Activated CD4-positive, alpha-beta T cell treated with anti-CD3 and anti-CD28 coated beads for 36 hours (primary cell): Measurements from ENCODE around the gene ABCF3. TPM values are rescaled to one million over a fixed set of nuclear protein-coding genes. Genes with fewer than 3 reads are reported as not detected.

ENCODE experiments used
- ATAC-seq: fragments of 200-7000 bp; cut with Tn5 transposase; one replicate; pipeline ENCODE4 v1.10.0; 2021; ENCODE audit warnings: mild to moderate bottlenecking, moderate library complexity
- CTCF ChIA-PET: fragments of 350-600 bp; sonication (Branson Sonifier 250); formaldehyde crosslinking; loops from one replicate; lab custom pipeline; 2021; ENCODE audit warnings: antibody characterized with exemption; lab: Charles Lee
- POLR2A ChIA-PET: fragments of 350-600 bp; sonication (Branson Sonifier 250); formaldehyde crosslinking; loops from one replicate; lab custom pipeline; 2021; ENCODE audit warnings: antibody characterized with exemption, inconsistent platforms; lab: Charles Lee
- DNase-seq: peaks from one replicate; pipeline ENCODE4 v3.0.0-alpha.2; 2020
- H3K27ac Mint-ChIP-seq: one replicate; pipeline ENCODE4 v1.8.0; 2021; ENCODE audit warnings: mixed read lengths
- H3K27me3 Mint-ChIP-seq: one replicate; pipeline ENCODE4 v1.8.0; 2021; ENCODE audit warnings: mixed read lengths
- H3K36me3 Mint-ChIP-seq: one replicate; pipeline ENCODE4 v1.8.0; 2021; ENCODE audit warnings: low read depth, mixed read lengths
- H3K4me1 Mint-ChIP-seq: one replicate; pipeline ENCODE4 v1.8.0; 2021; ENCODE audit warnings: mixed read lengths
- H3K4me3 Mint-ChIP-seq: one replicate; pipeline ENCODE4 v1.8.0; 2021; ENCODE audit warnings: mild to moderate bottlenecking, moderate library complexity, mixed read lengths
- H3K9me3 Mint-ChIP-seq: one replicate; pipeline ENCODE4 v1.8.0; 2021; ENCODE audit warnings: low read depth, mixed read lengths
- intact Hi-C, 2 experiments: fragments of 100-400 bp; cut with DNase I in 1 of 2; cut with micrococcal nuclease in 1 of 2; formaldehyde crosslinking; loops; one replicate each; pipeline versions ENCODE4 v1.14.2 to v1.15.1; 2022 to 2024; cut with DNase I, micrococcal nuclease
- total RNA-seq, 2 experiments: library from RNA; stranded (reverse); gene quantifications; one replicate each; pipeline ENCODE4 v1.2.3, GENCODE V29; 2021

The ABCF3 gene
- total RNA-seq, 2 experiments from 2014 or later, result 58.2 to 66.2 TPM

- intact Hi-C loops, result no loop called here
- DNase-seq (no peak), ATAC-seq (no peak)
- H3K36me3 Mint-ChIP-seq, result peaks cover 30% of the 10 kb centered on the region
- H3K27ac Mint-ChIP-seq, result no peak overlapping the region
- H3K4me3 Mint-ChIP-seq, result no peak overlapping the region
- H3K4me1 Mint-ChIP-seq, result no peaks in the 10 kb centered on the region
- no peaks in the 10 kb centered on the region for H3K27me3 Mint-ChIP-seq
- CTCF ChIA-PET, result interaction anchor here (0.7 to 1.4 kb wide), 2 partner anchors 32 to 124 kb away, joined by 3 to 4 read pairs; partner anchors contain the start of gene EIF2B5
- POLR2A ChIA-PET, result no interaction called here
- no peaks in the 10 kb centered on the region for H3K9me3 Mint-ChIP-seq
Observed at GRCh38 chr3:184167786-184168185, 18.2 kb upstream of the ABCF3 start.

- Mint-ChIP-seq H3K9me3 (no peaks in the 10 kb centered on the region), H3K27me3 (no peaks in the 10 kb centered on the region), H3K4me1 (no peaks in the 10 kb centered on the region), H3K4me3 (no peak overlapping the region), H3K27ac (no peak overlapping the region), H3K36me3 (peaks cover 30% of the 10 kb centered on the region)
- DNase-seq (no peak), ATAC-seq (no peak)
- CTCF ChIA-PET, result interaction anchor here (0.7 to 1.4 kb wide), 2 partner anchors 33 to 123 kb away, joined by 3 to 4 read pairs; partner anchors contain the start of gene EIF2B5
- POLR2A ChIA-PET, result no interaction called here
- intact Hi-C loops, result no loop called here
Observed at GRCh38 chr3:184168363-184169120, 17.5 kb upstream of the ABCF3 start.

GRCh38 chr3:184169896-184170875, 15.8 kb upstream of the ABCF3 start:
- no peak overlapping the region for H3K4me3 Mint-ChIP-seq
- ATAC-seq (no peak), DNase-seq (no peak)
- intact Hi-C loops, result loop anchor here in 1 of 2 experiments (5.0 kb wide), 1 partner anchor 147 kb away; no protein-coding TSS in a partner anchor
- no peak overlapping the region for H3K27ac Mint-ChIP-seq
- CTCF ChIA-PET, result interaction anchor here (0.7 kb wide), 1 partner anchor 154 kb away, joined by 3 read pairs; no protein-coding TSS in a partner anchor
- H3K36me3 Mint-ChIP-seq, result peaks cover 24% of the 10 kb centered on the region
- POLR2A ChIA-PET, result interaction anchor here (1.0 kb wide), 1 partner anchor 15 kb away, joined by 3 read pairs; no protein-coding TSS in a partner anchor
- no peaks in the 10 kb centered on the region for H3K9me3 Mint-ChIP-seq
- H3K27me3 Mint-ChIP-seq, result no peaks in the 10 kb centered on the region
- peaks cover 4% of the 10 kb centered on the region for H3K4me1 Mint-ChIP-seq

- Mint-ChIP-seq H3K27me3 (no peaks in the 10 kb centered on the region), H3K36me3 (peaks cover 29% of the 10 kb centered on the region), H3K4me1 (peaks cover 15% of the 10 kb centered on the region), H3K9me3 (no peaks in the 10 kb centered on the region), H3K27ac (no peak overlapping the region), H3K4me3 (no peak overlapping the region)
- ATAC-seq, result no peak
- intact Hi-C loops, result loop anchor here in 1 of 2 experiments (5.0 kb wide), 1 partner anchor 146 kb away; no protein-coding TSS in a partner anchor
- ChIA-PET CTCF (interaction anchor here (1.0 to 1.1 kb wide), 2 partner anchors 19 to 34 kb away, joined by 4 read pairs; no protein-coding TSS in a partner anchor), POLR2A (no interaction called here)
- no peak for DNase-seq
Observed at GRCh38 chr3:184171562-184171961, 14.4 kb upstream of the ABCF3 start.

GRCh38 chr3:184172681-184173373, 13.2 kb upstream of the ABCF3 start:
- no peak overlapping the region for H3K27ac Mint-ChIP-seq
- H3K4me1 Mint-ChIP-seq, result peaks cover 23% of the 10 kb centered on the region
- intact Hi-C loops, result loop anchor here in 1 of 2 experiments (5.0 kb wide), 1 partner anchor 144 kb away; no protein-coding TSS in a partner anchor
- POLR2A ChIA-PET, result no interaction called here
- no peaks in the 10 kb centered on the region for H3K27me3 Mint-ChIP-seq
- no peak for DNase-seq
- ATAC-seq, result no peak
- no peaks in the 10 kb centered on the region for H3K9me3 Mint-ChIP-seq
- H3K36me3 Mint-ChIP-seq, result peaks cover 28% of the 10 kb centered on the region
- CTCF ChIA-PET, result interaction anchor here (0.7 to 2.6 kb wide), 8 partner anchors 15 to 155 kb away, joined by 3 to 7 read pairs (median 4); partner anchors contain the start of gene ABCC5
- H3K4me3 Mint-ChIP-seq, result no peak overlapping the region

- H3K4me1 Mint-ChIP-seq, result peaks cover 23% of the 10 kb centered on the region
- intact Hi-C loops, result loop anchor here in 1 of 2 experiments (5.0 kb wide), 1 partner anchor 144 kb away; no protein-coding TSS in a partner anchor
- ChIA-PET CTCF (interaction anchor here (0.7 to 2.6 kb wide), 7 partner anchors 15 to 155 kb away, joined by 3 to 7 read pairs (median 4); partner anchors contain the start of gene ABCC5), POLR2A (no interaction called here)
- H3K4me3 Mint-ChIP-seq, result no peak overlapping the region
- no peak for ATAC-seq
- H3K27ac Mint-ChIP-seq, result no peak overlapping the region
- DNase-seq, result no peak
- H3K27me3 Mint-ChIP-seq, result no peaks in the 10 kb centered on the region
- H3K36me3 Mint-ChIP-seq, result peaks cover 28% of the 10 kb centered on the region
- no peaks in the 10 kb centered on the region for H3K9me3 Mint-ChIP-seq
Observed at GRCh38 chr3:184173374-184173722, 12.7 kb upstream of the ABCF3 start.

- H3K36me3 Mint-ChIP-seq, result peaks cover 26% of the 10 kb centered on the region
- no peak for DNase-seq
- intact Hi-C loops, result loop anchor here (1.0 to 5.0 kb wide), 14 partner anchors 11 to 538 kb away; partner anchors contain the start of genes EEF1AKMT4 (in 2 of the 2), EIF2B5 (in 2 of the 2), PSMD2 (in 2 of the 2) and ABCC5 (in 1 of the 2)
- H3K9me3 Mint-ChIP-seq, result no peaks in the 10 kb centered on the region
- H3K4me3 Mint-ChIP-seq, result peak overlapping the region; percentile 95
- ChIA-PET POLR2A (no interaction called here), CTCF (interaction anchor here (1.5 to 2.6 kb wide), 4 partner anchors 29 to 115 kb away, joined by 4 to 7 read pairs (median 6); no protein-coding TSS in a partner anchor)
- H3K4me1 Mint-ChIP-seq, result peaks cover 23% of the 10 kb centered on the region
- peak; percentile 1 for ATAC-seq
- H3K27me3 Mint-ChIP-seq, result no peaks in the 10 kb centered on the region
- H3K27ac Mint-ChIP-seq, result peak overlapping the region; percentile 73
Observed at GRCh38 chr3:184174284-184174645, 11.7 kb upstream of the ABCF3 start.

- Mint-ChIP-seq H3K4me1 (peaks cover 23% of the 10 kb centered on the region), H3K36me3 (peaks cover 26% of the 10 kb centered on the region), H3K9me3 (no peaks in the 10 kb centered on the region), H3K27me3 (no peaks in the 10 kb centered on the region), H3K27ac (peak within 1 kb of the TSS; percentile 89), H3K4me3 (peak within 1 kb of the TSS; percentile 95)
- ChIA-PET CTCF (interaction anchor here (0.6 to 2.6 kb wide), 5 partner anchors 30 to 115 kb away, joined by 3 to 7 read pairs (median 6); partner anchors contain the start of gene EEF1AKMT4), POLR2A (interaction anchor here (0.6 kb wide), 1 partner anchor 11 kb away, joined by 3 read pairs; the partner anchor contains the start of gene ABCF3)
- DNase-seq (peak; percentile 98), ATAC-seq (peak; percentile 97)
- intact Hi-C loops, result loop anchor here (1.0 to 5.0 kb wide), 14 partner anchors 10 to 539 kb away; partner anchors contain the start of genes EEF1AKMT4 (in 2 of the 2), EIF2B5 (in 2 of the 2), PSMD2 (in 2 of the 2) and ABCC5 (in 1 of the 2)
Observed at GRCh38 chr3:184174646-184175492, 11.1 kb upstream of the ABCF3 start, which contains the start of gene AP2M1. TSS of gene AP2M1 (plus strand) at chr3:184174855. CDS start at chr3:184176994, 2,139 bp downstream.

- Mint-ChIP-seq H3K27me3 (no peaks in the 10 kb centered on the region), H3K4me1 (peaks cover 23% of the 10 kb centered on the region), H3K4me3 (peak overlapping the region; percentile 95), H3K9me3 (no peaks in the 10 kb centered on the region), H3K36me3 (peaks cover 33% of the 10 kb centered on the region), H3K27ac (peak overlapping the region; percentile 89)
- intact Hi-C loops, result no loop called here
- ATAC-seq, result no peak
- ChIA-PET CTCF (interaction anchor here (0.6 to 2.6 kb wide), 3 partner anchors 41 to 74 kb away, joined by 3 to 7 read pairs (median 6); partner anchors contain the start of gene EEF1AKMT4), POLR2A (interaction anchor here (0.6 kb wide), 1 partner anchor 10 kb away, joined by 3 read pairs; the partner anchor contains the start of gene ABCF3)
- no peak for DNase-seq
Observed at GRCh38 chr3:184175506-184175905, 10.5 kb upstream of the ABCF3 start.
